Ovary (tissue), 9 donors: ENCODE measurements around the gene SLC22A9. TPM values are rescaled to one million over a fixed set of nuclear protein-coding genes. Genes with fewer than 3 reads are reported as not detected.

Experiments
- DNase-seq, 5 donors: peaks; one replicate each; pipeline ENCODE4 v3.0.0-alpha.2; 2019 to 2020
- H3K27ac ChIP-seq, 2 donors: fragments of 200-600 bp; one replicate each; pipeline versions ENCODE4 v1.5.1 to v1.8.0; 2019 to 2022
- H3K27me3 ChIP-seq: fragments of 200-600 bp; one replicate; pipeline ENCODE4 v1.8.0; 2022
- H3K36me3 ChIP-seq: fragments of 200-600 bp; sonication (generic); one replicate; pipeline ENCODE4 v1.5.1; 2019
- H3K4me1 ChIP-seq: one replicate; pipeline ENCODE4 v1.8.1; 2013; ENCODE audit warnings: mild to moderate bottlenecking, moderate library complexity; ENCODE audit not compliant: insufficient read depth
- H3K4me3 ChIP-seq: fragments of 200-600 bp; sonication (generic); one replicate; pipeline ENCODE4 v1.5.1; 2017
- H3K9me3 ChIP-seq, 2 donors: fragments of 200-600 bp in 1 of 2; sonication (generic) in 1 of 2; one replicate each; pipeline versions ENCODE4 v1.5.1 to v1.8.1; 2013 to 2019; ENCODE audit warnings: mild to moderate bottlenecking in 1 of 2, moderate library complexity in 1 of 2
- EP300 ChIP-seq: sonication (generic); formaldehyde crosslinking; IDR thresholded peaks from one replicate; pipeline ENCODE4 v1.6.1; 2017; ENCODE audit warnings: antibody characterized with exemption
- POLR2A ChIP-seq: fragments of 450-650 bp; IDR thresholded peaks from one replicate; pipeline ENCODE4 v1.6.1; 2017; ENCODE audit warnings: antibody characterized with exemption, mild to moderate bottlenecking, moderate library complexity
- WGBS, 3 donors: extraction: QIAGEN DNeasy Blood & Tissue Kit in 1 of 3; methylation state at CpG; one replicate each; pipeline versions ENCODE4 v1.1.5 to v1.1.7; 2013 to 2017; 5-methylcytosine and 5-hydroxymethylcytosine counted together
- intact Hi-C, 4 donors: fragments of 100-400 bp; cut with DNase I; formaldehyde crosslinking; loops; one replicate each; pipeline versions ENCODE4 v1.11.0 to v1.15.1; 2022 to 2023
- polyA plus RNA-seq, 2 donors: library from polyadenylated mRNA; stranded (reverse); fragments of 200-250 nt in 1 of 2; fragments of 350-450 nt in 1 of 2; fragmentation: Illumina TruSeq in 1 of 2; extraction: RNeasy Lipid Tissue Mini Kit (QIAGEN cat#74804) in 1 of 2; gene quantifications; one replicate each; pipeline ENCODE4 v1.2.3, GENCODE V29; 2013 to 2014
- total RNA-seq, 7 donors: library from RNA; depleted of rRNA in 2 of 7; stranded (reverse); fragments of >200 nt in 2 of 7; fragmentation: NEBNext Ultra II Directional in 3 of 7; extraction: Animal tissue kit (Norgen Biotek cat#: 25700) in 3 of 7; gene quantifications; one replicate each; pipeline versions ENCODE4 v1.1.0 to v1.2.4, GENCODE V29; 2016 to 2023
- TF ChIP-seq, protein P1 (sequence below), 3 donors: fragments of 450-650 bp in 2 of 3; fragments of 200-600 bp in 1 of 3; IDR thresholded peaks; one replicate each; pipeline versions ENCODE4 v1.5.1 to v1.8.0; 2016 to 2022; ENCODE audit warnings: antibody characterized with exemption in 3 of 3, mild to moderate bottlenecking in 1 of 3
- donor health status: DM: no; HTN: no; CAD: no; lungs with moderate emphysema.
- donor health status: DM: no; HTN: no; CAD: no.
- donor health status: Bipolar disorder and iron deficiency.
- donor health status: DM: yes; HTN: yes; CAD: no.
- donor health status: DM: no; HTN: no; CAD: no.
- donor health status: DM: yes; HTN: yes; CAD: no.

SLC22A9 gene
- total and polyA plus RNA-seq, 9 donors = not detected

DNA sequence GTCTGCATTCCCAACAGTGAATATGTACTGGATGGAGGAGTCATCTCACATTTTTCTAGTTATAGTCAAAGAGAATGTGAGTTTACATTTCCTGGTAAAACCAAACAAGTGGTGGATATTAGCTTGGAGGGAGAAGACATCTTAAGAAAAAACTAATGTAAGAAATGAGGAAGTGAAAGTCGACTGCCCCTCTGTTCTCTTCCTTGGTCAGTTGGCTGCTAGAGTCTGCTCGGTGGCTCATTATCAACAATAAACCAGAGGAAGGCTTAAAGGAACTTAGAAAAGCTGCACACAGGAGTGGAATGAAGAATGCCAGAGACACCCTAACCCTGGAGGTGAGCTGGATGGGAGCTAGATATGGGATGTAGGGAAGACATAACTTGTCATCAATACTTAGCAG is 5.8 kb downstream of the SLC22A9 start:
- 52 to 66% (median 59%) methylated on average over 2 of the region's 2 CpGs for WGBS, 3 donors
- H3K4me1 ChIP-seq = no peaks in the 10 kb centered on the region
- intact Hi-C loops = no loop called here
- H3K36me3 ChIP-seq = no peaks in the 10 kb centered on the region
- no peak for DNase-seq
- no peaks in the 10 kb centered on the region for H3K27me3 ChIP-seq
- no peak overlapping the region for H3K4me3 ChIP-seq
- no peak for TF ChIP-seq EP300
- TF ChIP-seq POLR2A = no peak
- TF ChIP-seq, protein P1, sequence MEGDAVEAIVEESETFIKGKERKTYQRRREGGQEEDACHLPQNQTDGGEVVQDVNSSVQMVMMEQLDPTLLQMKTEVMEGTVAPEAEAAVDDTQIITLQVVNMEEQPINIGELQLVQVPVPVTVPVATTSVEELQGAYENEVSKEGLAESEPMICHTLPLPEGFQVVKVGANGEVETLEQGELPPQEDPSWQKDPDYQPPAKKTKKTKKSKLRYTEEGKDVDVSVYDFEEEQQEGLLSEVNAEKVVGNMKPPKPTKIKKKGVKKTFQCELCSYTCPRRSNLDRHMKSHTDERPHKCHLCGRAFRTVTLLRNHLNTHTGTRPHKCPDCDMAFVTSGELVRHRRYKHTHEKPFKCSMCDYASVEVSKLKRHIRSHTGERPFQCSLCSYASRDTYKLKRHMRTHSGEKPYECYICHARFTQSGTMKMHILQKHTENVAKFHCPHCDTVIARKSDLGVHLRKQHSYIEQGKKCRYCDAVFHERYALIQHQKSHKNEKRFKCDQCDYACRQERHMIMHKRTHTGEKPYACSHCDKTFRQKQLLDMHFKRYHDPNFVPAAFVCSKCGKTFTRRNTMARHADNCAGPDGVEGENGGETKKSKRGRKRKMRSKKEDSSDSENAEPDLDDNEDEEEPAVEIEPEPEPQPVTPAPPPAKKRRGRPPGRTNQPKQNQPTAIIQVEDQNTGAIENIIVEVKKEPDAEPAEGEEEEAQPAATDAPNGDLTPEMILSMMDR (IDR thresholded peaks at IDR 0.05) = no peak
- H3K27ac ChIP-seq = no peak overlapping the region
- H3K9me3 ChIP-seq = no peaks in the 10 kb centered on the region

DNA sequence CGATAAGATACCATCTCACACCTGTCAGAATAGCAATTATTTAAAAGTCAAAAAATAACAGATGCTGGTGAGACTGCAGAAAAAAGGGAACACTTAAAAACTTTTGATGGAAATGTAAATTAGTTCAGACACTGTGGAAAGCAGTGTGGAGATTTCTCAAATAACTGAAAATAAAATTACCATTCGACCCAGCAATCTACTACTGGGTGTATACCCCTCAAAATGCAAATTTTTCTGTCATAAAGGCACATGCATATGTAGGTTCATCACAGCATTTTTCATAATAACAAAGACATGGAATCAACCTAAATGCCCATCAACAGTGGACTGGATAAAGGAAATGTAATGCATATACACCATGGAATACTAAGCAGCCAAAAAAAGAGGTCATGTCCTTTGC is 10.5 kb downstream of the SLC22A9 start:
- Histone ChIP-seq H3K9me3 (no peaks in the 10 kb centered on the region), H3K36me3 (no peaks in the 10 kb centered on the region), H3K27ac (no peak overlapping the region), H3K4me1 (no peaks in the 10 kb centered on the region), H3K4me3 (no peak overlapping the region), H3K27me3 (no peaks in the 10 kb centered on the region)
- DNase-seq = no peak
- WGBS, 3 donors = 49 to 50% (median 49%) methylated on average over 2 of the region's 2 CpGs
- TF ChIP-seq POLR2A (no peak), EP300 (no peak)
- TF ChIP-seq, protein P1 (IDR thresholded peaks at IDR 0.05) = no peak
- intact Hi-C loops = no loop called here

DNA sequence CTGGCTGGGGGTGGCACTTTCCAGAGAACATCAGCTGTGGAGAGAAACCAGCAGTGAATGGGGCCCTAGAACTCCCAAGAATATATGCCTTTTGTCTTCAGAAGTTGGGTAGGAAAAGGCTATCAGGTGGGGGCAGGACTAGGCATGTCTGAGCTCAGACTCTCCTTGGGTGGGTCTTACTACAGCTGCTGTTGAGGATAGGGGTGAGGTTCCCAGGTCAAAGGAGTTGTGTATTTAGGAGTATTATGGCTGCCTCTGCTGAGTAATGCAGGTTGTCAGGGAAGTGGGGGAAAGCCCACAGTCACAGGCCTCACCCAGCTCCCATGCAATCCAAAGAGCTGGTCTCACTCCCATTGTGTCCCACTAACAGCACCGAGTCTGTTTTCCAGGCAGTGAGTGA is 26.1 kb downstream of the SLC22A9 start:
- TF ChIP-seq EP300 = no peak
- TF ChIP-seq POLR2A = no peak
- TF ChIP-seq, protein P1 (IDR thresholded peaks at IDR 0.05) = no peak
- H3K4me3 ChIP-seq = no peak overlapping the region
- 77 to 89% (median 78%) methylated on average over 1 of the region's 1 CpG for WGBS, 3 donors
- H3K36me3 ChIP-seq = no peaks in the 10 kb centered on the region
- intact Hi-C loops = no loop called here
- no peak for DNase-seq
- no peaks in the 10 kb centered on the region for H3K9me3 ChIP-seq
- no peaks in the 10 kb centered on the region for H3K27me3 ChIP-seq
- no peaks in the 10 kb centered on the region for H3K4me1 ChIP-seq
- no peak overlapping the region for H3K27ac ChIP-seq

DNA sequence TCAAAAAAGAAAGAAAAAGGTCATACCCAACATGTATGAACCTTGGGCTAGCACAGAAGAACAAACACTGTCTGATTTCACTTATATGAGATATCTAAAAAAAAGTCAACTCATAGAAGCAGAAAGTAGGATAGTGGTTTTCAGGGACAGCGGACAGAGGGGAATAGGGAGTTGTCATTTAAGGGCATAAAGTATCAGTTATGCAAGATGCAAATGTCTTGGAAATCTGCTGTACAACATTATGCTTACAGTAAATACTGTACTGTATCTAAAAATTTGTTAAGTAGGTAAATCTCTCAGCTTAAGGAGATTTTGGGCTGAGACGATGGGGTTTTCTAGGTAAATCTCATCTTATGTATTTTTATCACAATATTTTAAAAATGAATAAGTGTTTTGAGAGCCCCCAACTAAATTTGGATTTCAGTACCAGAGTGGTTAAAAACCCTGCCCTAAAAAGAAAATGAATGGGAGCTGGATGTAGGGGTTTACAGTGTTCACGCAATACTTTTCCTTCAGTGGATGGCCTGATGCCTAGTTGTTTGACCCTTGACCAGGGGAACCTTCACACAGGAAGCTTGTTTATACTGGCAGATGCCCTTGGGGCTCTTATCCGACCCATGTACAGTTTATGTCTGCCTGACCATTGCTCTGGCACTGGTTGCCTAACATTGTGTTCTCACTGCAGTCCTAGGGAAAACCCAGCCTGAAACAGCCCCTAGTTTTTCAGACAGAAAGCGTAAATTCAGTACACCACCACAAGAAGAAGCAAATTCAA is 34.8 kb downstream of the SLC22A9 start:
- DNase-seq = no peak
- Histone ChIP-seq H3K27ac (no peak overlapping the region), H3K4me3 (no peak overlapping the region), H3K36me3 (no peaks in the 10 kb centered on the region), H3K9me3 (no peaks in the 10 kb centered on the region), H3K27me3 (no peaks in the 10 kb centered on the region), H3K4me1 (no peaks in the 10 kb centered on the region)
- WGBS, 3 donors = 54 to 74% (median 67%) methylated on average over 5 of the region's 5 CpGs
- TF ChIP-seq EP300 (no peak), POLR2A (no peak)
- TF ChIP-seq, protein P1 (IDR thresholded peaks at IDR 0.05) = no peak
- intact Hi-C loops = no loop called here
